Thoracic aorta (tissue), 2 donors: ENCODE results near the gene PITPNC1. TPM values are rescaled to one million over a fixed set of nuclear protein-coding genes. Genes with fewer than 3 reads are reported as not detected.
"Not testable (repeated sequence)": the region's sequence is repeated elsewhere in the genome, so short reads cannot be mapped to it uniquely, and the experiment has no call there.

Source experiments
- ATAC-seq: fragments of 150-250 bp; one replicate; pipeline ENCODE4 v1.8.0; 2017; ENCODE audit warnings: low read depth; ENCODE audit not compliant: insufficient number of reproducible peaks, low FRiP score
- DNase-seq: peaks from one replicate; pipeline ENCODE4 v3.0.0-alpha.2; 2020; ENCODE audit warnings: low spot score
- H3K27ac ChIP-seq, 2 donors: fragments of 200-600 bp; sonication (generic); 1 replicate in 1 of 2; 2 replicates in 1 of 2; pipeline ENCODE4 v1.5.1; 2016; ENCODE audit warnings: mild to moderate bottlenecking in 2 of 2, moderate library complexity in 2 of 2
- H3K27me3 ChIP-seq: fragments of 200-600 bp; sonication (generic); replicated peaks from 2 replicates; pipeline ENCODE4 v1.6.0; 2016; ENCODE audit warnings: mild to moderate bottlenecking; ENCODE audit not compliant: insufficient read depth
- H3K36me3 ChIP-seq: fragments of 200-600 bp; sonication (generic); one replicate; pipeline ENCODE4 v1.5.1; 2016
- H3K4me1 ChIP-seq, 2 donors: fragments of 200-600 bp; sonication (generic); 1 replicate in 1 of 2; 2 replicates in 1 of 2; pipeline versions ENCODE4 v1.5.1 to v1.6.0; 2016; ENCODE audit warnings: low read depth in 2 of 2, mild to moderate bottlenecking in 1 of 2; ENCODE audit not compliant: control insufficient read depth in 1 of 2
- H3K4me3 ChIP-seq: fragments of 200-600 bp; sonication (generic); 2 replicates; pipeline ENCODE4 v1.5.1; 2016; ENCODE audit warnings: mild to moderate bottlenecking
- H3K9me3 ChIP-seq: fragments of 200-600 bp; sonication (generic); 2 replicates; pipeline ENCODE4 v1.5.1; 2016
- CTCF ChIP-seq: fragments of 200-600 bp; sonication (generic); IDR thresholded peaks from one replicate; pipeline ENCODE4 v1.5.1; 2019; ENCODE audit warnings: antibody characterized with exemption
- total RNA-seq, 2 donors: library from RNA; depleted of rRNA; stranded (reverse); fragments of >200 nt; gene quantifications; one replicate each; pipeline versions ENCODE4 v1.1.0 to v1.2.3, GENCODE V29; 2016

PITPNC1 gene
- total RNA-seq, 2 donors from 2014 or later: 8.4 to 28.8 TPM

DNA sequence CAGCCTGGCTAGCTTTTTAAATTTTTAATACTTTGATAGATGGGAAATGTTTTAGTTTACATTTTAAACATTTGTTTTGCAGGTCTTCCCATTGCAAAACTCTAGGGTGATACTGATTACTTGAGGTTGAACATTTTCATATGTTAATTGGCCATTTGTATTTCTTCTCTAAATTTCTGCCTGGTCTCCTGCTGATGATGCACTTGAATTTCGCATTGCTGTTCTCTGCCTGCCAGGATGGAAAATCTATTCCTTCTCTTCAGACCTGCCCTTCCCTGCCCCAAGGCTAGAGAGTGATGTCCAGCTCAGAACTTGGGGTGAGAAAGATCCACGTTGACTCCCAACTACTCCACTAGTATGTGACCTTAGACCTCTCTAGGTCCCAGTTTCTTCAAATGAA, 134.7 kb downstream of the PITPNC1 start:
- TF ChIP-seq CTCF: no peak
- Histone ChIP-seq H3K27ac (no peak overlapping the region), H3K4me3 (no peak overlapping the region), H3K9me3 (no peaks in the 10 kb centered on the region), H3K4me1 (peaks cover 2 to 10% of the 10 kb centered on the region in 2 donors), H3K27me3 (no peaks in the 10 kb centered on the region), H3K36me3 (no peaks in the 10 kb centered on the region)
- no peak for DNase-seq
- no peak for ATAC-seq

- no peak for TF ChIP-seq CTCF
- ATAC-seq: no peak
- DNase-seq: no peak
- Histone ChIP-seq H3K4me3 (no peak overlapping the region), H3K27me3 (no peaks in the 10 kb centered on the region), H3K4me1 (peaks cover 0 to 4% of the 10 kb centered on the region in 2 donors), H3K9me3 (no peaks in the 10 kb centered on the region), H3K36me3 (no peaks in the 10 kb centered on the region), H3K27ac (no peak overlapping the region)
Measured at GRCh38 chr17:67514998-67515397, 137.9 kb downstream of the PITPNC1 start.

DNA sequence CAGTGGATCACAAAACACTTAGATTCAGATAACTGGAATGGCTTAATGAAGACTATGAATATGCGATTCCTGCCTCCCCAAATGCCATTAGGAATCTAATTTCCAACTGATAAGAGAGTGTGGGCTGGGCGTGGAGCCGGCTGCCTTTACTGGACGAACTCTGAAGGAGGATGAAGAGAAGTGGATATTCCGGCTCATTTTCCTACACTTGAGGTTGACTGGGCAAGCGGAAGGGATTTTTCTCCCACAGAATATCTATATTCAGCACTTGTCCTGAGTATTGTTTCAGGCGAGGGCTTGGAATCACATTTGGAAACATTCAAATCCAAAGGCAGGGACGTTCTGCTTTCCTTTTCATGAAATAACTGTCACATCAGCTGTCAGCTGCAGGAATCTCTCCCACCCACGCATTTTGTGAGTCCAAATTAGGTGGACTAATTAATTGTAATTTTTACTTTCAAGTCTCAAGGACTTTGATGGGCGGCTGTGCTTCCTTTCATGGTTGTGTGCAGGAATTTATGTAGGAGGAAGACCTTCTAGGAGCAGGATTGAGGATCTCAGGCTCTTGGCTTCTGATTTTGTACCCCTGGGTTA, 138.5 kb downstream of the PITPNC1 start:
- Histone ChIP-seq H3K36me3 (no peaks in the 10 kb centered on the region), H3K9me3 (no peaks in the 10 kb centered on the region), H3K27me3 (no peaks in the 10 kb centered on the region), H3K4me1 (no peaks in the 10 kb centered on the region), H3K27ac (no peak overlapping the region), H3K4me3 (no peak overlapping the region)
- DNase-seq: no peak
- TF ChIP-seq CTCF: no peak
- no peak for ATAC-seq

DNA sequence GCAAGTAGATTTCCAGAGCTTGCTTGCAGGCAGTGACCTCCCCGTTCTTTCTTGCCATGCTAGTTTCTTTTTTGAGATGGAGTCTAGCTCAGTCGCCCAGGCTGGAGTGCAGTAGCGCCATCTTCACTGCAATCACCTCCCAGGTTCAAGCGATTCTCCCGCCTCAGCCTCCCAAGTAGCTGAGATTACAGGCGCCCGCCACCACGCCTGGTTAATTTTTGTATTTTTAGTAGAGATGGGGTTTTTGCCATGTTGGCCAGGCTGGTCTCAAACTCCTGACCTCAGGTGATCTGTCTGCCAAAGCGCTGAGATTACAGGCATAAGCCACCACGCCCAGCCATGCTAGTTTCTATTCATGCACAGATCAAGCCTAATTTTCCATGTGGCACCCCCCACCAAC, 139.5 kb downstream of the PITPNC1 start:
- not testable (repeated sequence) for H3K27ac ChIP-seq, H3K36me3 ChIP-seq, H3K27me3 ChIP-seq, H3K9me3 ChIP-seq, H3K4me1 ChIP-seq, DNase-seq, H3K4me3 ChIP-seq, ATAC-seq

DNA sequence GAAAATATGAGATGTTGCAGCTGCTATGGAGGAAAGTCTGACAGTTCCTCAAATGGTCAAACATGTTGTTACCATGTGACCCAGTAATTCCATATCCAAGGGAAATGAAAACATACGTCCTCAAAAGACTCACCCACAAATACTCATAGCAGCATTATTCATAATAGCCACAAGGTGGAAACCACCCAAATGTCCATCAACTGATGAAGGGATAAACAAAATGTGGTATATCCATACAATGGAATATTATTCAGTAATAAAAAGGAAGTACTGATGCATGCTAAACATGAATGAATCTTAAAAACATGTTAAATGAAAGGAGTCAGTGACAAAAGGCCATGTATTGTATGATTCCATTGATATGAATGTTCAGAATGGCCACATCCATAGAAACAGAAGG, 140.2 kb downstream of the PITPNC1 start:
- ATAC-seq (no peak), DNase-seq (no peak)
- no peaks in the 10 kb centered on the region for H3K27me3 ChIP-seq
- H3K4me3 ChIP-seq: no peak overlapping the region
- TF ChIP-seq CTCF: no peak
- no peak overlapping the region for H3K27ac ChIP-seq
- no peaks in the 10 kb centered on the region for H3K36me3 ChIP-seq
- no peaks in the 10 kb centered on the region for H3K4me1 ChIP-seq
- H3K9me3 ChIP-seq: no peaks in the 10 kb centered on the region

DNA sequence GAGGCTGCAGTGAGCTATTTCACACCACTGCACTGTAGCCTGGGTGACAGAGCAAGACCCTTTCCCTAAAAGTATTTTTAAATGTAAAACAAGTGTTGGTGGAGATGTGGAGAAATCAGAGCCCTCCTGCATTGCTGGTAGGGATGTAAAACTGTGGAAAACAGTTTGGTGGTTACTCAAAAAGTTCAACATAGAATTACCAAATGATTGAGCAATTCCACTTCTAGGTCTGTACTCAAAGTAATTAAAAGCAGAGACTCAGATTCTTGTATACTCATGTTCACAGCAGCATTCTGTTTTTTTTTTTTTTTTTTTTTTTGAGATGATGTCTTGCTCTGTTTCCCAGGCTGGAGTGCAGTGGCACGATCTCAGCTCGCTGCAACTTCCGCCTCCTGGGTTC, 141.8 kb downstream of the PITPNC1 start:
- Histone ChIP-seq H3K27ac (no peak overlapping the region), H3K27me3 (no peaks in the 10 kb centered on the region), H3K4me3 (no peak overlapping the region), H3K9me3 (no peaks in the 10 kb centered on the region), H3K36me3 (no peaks in the 10 kb centered on the region), H3K4me1 (no peaks in the 10 kb centered on the region)
- ATAC-seq (no peak), DNase-seq (no peak)
- TF ChIP-seq CTCF: no peak
